ENCODE measurements around the gene SLC2A2. TPM values are rescaled to one million over a fixed set of nuclear protein-coding genes. Genes with fewer than 3 reads are reported as not detected.

The SLC2A2 gene
- polyA plus RNA-seq, 1 donor (not counting 4 experiments of a cell fraction or from before 2014, with no cell fraction given): not detected

- H3K9me1 ChIP-seq (ENCODE audit: control insufficient read depth, extremely low read depth, insufficient read depth, low read length): no peaks in the 10 kb centered on the region
- no peak overlapping the region for H2AFZ ChIP-seq (ENCODE audit: control insufficient read depth, low read length)
- no peaks in the 10 kb centered on the region for H3K36me3 ChIP-seq (ENCODE audit: control insufficient read depth in 2 of 2, extremely low read depth in 1 of 2, insufficient read depth in 2 of 2, low read length in 2 of 2)
- no peaks in the 10 kb centered on the region for H4K20me1 ChIP-seq (ENCODE audit: control insufficient read depth, extremely low read depth, insufficient read depth, low read length)
- no peak for FAIRE-seq
- H3K4me2 ChIP-seq (ENCODE audit: control insufficient read depth, extremely low read depth, insufficient read depth, low read depth, low read length): no peak overlapping the region
- H3K79me2 ChIP-seq (ENCODE audit: control insufficient read depth, insufficient read depth, low read length): no peaks in the 10 kb centered on the region
- no peak overlapping the region for H3K9ac ChIP-seq (ENCODE audit: control insufficient read depth, extremely low read depth, insufficient read depth, low read length)
- TF ChIP-seq EZH2 (IDR thresholded peaks at IDR 0.05; ENCODE audit: low read length): no peak
- TF ChIP-seq CTCF (optimal IDR thresholded peaks at IDR 0.05 in 1 of 3, IDR thresholded peaks at IDR 0.05 in 1 of 3, conservative IDR thresholded peaks at IDR 0.05 in 1 of 3; ENCODE audit: extremely low read depth in 1 of 3, insufficient read depth in 2 of 3, low read length in 3 of 3): no peak
- dilution Hi-C loops (cut with MboI; ENCODE audit: extremely low pct_ligation_motif_present, low sequenced_read_pairs): no loop called here
- H3K4me1 ChIP-seq (ENCODE audit: control insufficient read depth, extremely low read depth, insufficient read depth, low read length): no peaks in the 10 kb centered on the region
- no peak overlapping the region for H3K27ac ChIP-seq (ENCODE audit: control insufficient read depth, insufficient read depth, low read length)
- H3K27me3 ChIP-seq (ENCODE audit: control insufficient read depth, extremely low read depth, insufficient read depth, low read length): no peaks in the 10 kb centered on the region
- H3K9me3 ChIP-seq (ENCODE audit: control insufficient read depth, low read depth, low read length): no peaks in the 10 kb centered on the region
- H3K4me3 ChIP-seq (ENCODE audit: control insufficient read depth in 2 of 3, extremely low read depth in 1 of 3, insufficient read depth in 2 of 3, low read depth in 1 of 3, low read length in 3 of 3): no peak overlapping the region
- DNase-seq (ENCODE audit: low read depth, low spot score): no peak
Measured at GRCh38 chr3:171044384-171044783, 17.9 kb upstream of the SLC2A2 start.

- TF ChIP-seq CTCF (optimal IDR thresholded peaks at IDR 0.05 in 1 of 3, IDR thresholded peaks at IDR 0.05 in 1 of 3, conservative IDR thresholded peaks at IDR 0.05 in 1 of 3; ENCODE audit: extremely low read depth in 1 of 3, insufficient read depth in 2 of 3, low read length in 3 of 3) (no peak), EZH2 (IDR thresholded peaks at IDR 0.05; ENCODE audit: low read length) (no peak)
- Histone ChIP-seq H4K20me1 (ENCODE audit: control insufficient read depth, extremely low read depth, insufficient read depth, low read length) (no peaks in the 10 kb centered on the region), H3K9me3 (ENCODE audit: control insufficient read depth, low read depth, low read length) (no peaks in the 10 kb centered on the region), H3K4me1 (ENCODE audit: control insufficient read depth, extremely low read depth, insufficient read depth, low read length) (no peaks in the 10 kb centered on the region), H2AFZ (ENCODE audit: control insufficient read depth, low read length) (no peak overlapping the region), H3K4me2 (ENCODE audit: control insufficient read depth, extremely low read depth, insufficient read depth, low read depth, low read length) (no peak overlapping the region), H3K4me3 (ENCODE audit: control insufficient read depth in 2 of 3, extremely low read depth in 1 of 3, insufficient read depth in 2 of 3, low read depth in 1 of 3, low read length in 3 of 3) (no peak overlapping the region), H3K9me1 (ENCODE audit: control insufficient read depth, extremely low read depth, insufficient read depth, low read length) (no peaks in the 10 kb centered on the region), H3K27me3 (ENCODE audit: control insufficient read depth, extremely low read depth, insufficient read depth, low read length) (no peaks in the 10 kb centered on the region), H3K79me2 (ENCODE audit: control insufficient read depth, insufficient read depth, low read length) (no peaks in the 10 kb centered on the region), H3K27ac (ENCODE audit: control insufficient read depth, insufficient read depth, low read length) (no peak overlapping the region), H3K9ac (ENCODE audit: control insufficient read depth, extremely low read depth, insufficient read depth, low read length) (no peak overlapping the region), H3K36me3 (ENCODE audit: control insufficient read depth in 2 of 2, extremely low read depth in 1 of 2, insufficient read depth in 2 of 2, low read length in 2 of 2) (no peaks in the 10 kb centered on the region)
- DNase-seq (ENCODE audit: low read depth, low spot score): no peak
- dilution Hi-C loops (cut with MboI; ENCODE audit: extremely low pct_ligation_motif_present, low sequenced_read_pairs): no loop called here
- FAIRE-seq: no peak
Measured at GRCh38 chr3:171039674-171040073, 13.2 kb upstream of the SLC2A2 start.

Measured in keratinocyte (primary cell).